Fibroblast of skin of left biceps (primary cell): ENCODE data around the gene ITPR3.
A peak's percentile ranks its signal among the peaks of the same experiment; 100 is the strongest.

Experiments used
- DNase-seq, 2 experiments: peaks; one replicate each; pipeline ENCODE4 v3.0.0-alpha.2; 2013; ENCODE audit warnings: low read depth in 2 of 2

Gene ITPR3

GRCh38 chr6:33670086-33670660 is 49.1 kb downstream of the ITPR3 start:
- no peak for DNase-seq

- no peak for DNase-seq
These were observed 50.0 kb downstream of the ITPR3 start for GRCh38 chr6:33670971-33671743.

- no peak for DNase-seq
These were observed 50.6 kb downstream of the ITPR3 start for GRCh38 chr6:33671744-33672072.

- peak; percentile 73 for DNase-seq
These were observed 51.7 kb downstream of the ITPR3 start for GRCh38 chr6:33672808-33673207.

DNA sequence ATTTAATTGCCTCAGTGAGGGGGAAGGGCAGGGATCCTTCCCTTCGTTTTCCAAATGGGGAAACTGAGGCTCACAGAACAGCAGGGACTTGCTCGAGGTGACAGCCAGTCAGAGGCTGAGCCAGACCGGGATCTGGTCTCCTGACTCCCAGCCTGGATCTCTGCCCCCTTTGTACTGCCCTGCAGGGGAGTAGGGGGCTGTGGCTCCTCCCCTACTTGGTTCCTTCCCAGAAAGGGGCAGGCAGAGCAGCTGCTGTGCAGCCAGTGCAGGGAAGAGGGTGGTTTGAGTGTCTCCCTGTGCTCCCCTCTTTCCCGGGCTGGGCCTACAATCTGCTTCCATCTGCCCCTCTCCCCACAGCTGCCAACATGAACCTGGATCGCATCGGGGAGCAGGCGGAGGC is 52.7 kb downstream of the ITPR3 start:
- DNase-seq = no peak

DNA sequence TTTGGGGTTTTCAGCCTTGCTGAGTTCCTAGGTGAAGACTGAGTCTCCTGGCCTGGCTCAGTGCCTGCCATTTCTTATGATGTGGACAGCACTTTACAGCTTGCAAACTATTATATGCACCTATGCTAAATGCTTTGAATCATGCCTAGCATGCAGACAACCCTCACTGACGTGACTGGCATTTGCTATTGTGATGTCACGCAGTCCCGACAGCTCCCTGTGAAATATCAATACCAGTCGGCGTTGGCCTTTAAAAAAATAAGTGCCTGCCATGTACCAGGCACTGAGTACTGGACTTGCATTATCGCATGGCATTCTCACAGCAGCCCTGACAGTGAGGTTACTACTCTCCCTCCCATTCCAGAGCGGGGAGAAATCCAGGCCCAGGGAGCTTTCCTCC is 54.8 kb downstream of the ITPR3 start:
- DNase-seq = no peak

GRCh38 chr6:33676416-33677142 is 55.5 kb downstream of the ITPR3 start:
- no peak for DNase-seq

DNA sequence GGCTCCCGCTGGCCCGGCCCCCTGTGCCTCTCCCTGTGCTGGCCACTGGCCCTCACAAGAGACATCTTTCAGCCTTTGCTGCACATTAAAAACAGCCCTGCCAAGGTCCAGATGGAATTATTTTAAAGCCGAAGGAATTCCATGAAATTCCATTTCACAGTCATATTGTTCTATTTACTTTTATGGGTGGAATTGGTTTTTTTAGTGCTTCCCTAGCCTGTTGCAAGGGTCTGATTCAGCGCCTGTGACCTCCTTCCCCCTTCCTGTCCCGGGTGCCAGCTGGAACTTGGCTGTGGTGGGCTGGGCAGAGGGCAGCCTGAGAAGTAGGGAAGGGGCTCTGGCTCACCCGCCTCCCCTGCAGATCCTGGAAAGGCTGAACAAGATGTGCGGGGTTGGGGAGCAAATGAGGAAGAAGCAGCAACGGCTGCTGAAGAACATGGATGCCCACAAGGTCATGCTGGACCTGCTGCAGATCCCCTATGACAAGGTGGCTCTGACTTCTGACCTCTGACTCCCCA is 56.1 kb downstream of the ITPR3 start:
- peak; percentile 30 to 40 for DNase-seq

GRCh38 chr6:33677689-33678088 is 56.6 kb downstream of the ITPR3 start:
- no peak for DNase-seq

GRCh38 chr6:33678233-33678931 is 57.3 kb downstream of the ITPR3 start:
- DNase-seq = no peak

GRCh38 chr6:33678932-33679490 is 57.9 kb downstream of the ITPR3 start:
- no peak for DNase-seq

- no peak for DNase-seq
These were observed 58.6 kb downstream of the ITPR3 start for GRCh38 chr6:33679761-33680160.

DNA sequence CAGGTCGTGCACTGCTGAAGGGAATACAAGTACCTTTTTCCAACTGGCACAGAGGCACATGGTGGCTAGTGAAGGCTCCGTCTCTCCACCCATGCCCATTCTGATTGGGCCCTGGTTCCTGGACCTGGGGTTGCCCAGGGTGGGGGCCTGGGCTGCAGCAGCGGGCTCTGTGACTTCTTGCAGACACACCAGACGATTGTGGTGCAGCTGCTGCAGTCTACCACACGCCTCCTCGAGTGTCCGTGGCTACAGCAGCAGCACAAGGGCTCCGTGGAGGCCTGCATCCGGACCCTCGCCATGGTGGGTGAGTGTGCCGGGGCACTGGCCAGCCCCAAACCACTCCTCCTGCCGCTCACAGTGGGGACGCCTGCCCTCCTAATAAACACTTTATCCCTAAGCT is 61.2 kb downstream of the ITPR3 start:
- DNase-seq = no peak

DNA sequence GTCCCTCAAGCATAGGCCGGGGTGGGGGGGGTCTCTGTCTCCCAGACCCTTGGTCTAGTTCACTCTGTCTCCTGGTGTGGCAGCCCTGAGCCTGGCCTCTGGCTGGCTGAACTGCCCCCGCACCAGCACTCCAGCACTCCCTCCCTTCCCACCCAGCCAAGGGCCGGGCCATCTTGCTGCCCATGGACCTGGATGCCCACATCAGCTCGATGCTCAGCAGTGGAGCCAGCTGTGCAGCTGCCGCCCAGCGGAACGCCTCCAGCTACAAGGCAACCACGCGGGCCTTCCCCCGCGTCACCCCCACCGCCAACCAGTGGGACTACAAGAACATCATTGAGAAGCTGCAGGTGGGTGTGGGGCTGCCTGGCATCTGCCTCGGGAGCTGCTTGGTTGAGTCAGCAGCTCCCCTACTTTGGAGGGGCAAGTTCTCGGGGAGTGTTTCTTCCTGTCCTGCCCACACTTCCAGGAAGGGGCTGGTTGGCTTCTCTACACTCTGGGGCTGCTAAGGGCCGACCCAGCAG is 62.0 kb downstream of the ITPR3 start:
- no peak for DNase-seq

GRCh38 chr6:33683576-33684427 is 62.7 kb downstream of the ITPR3 start:
- no peak for DNase-seq

DNA sequence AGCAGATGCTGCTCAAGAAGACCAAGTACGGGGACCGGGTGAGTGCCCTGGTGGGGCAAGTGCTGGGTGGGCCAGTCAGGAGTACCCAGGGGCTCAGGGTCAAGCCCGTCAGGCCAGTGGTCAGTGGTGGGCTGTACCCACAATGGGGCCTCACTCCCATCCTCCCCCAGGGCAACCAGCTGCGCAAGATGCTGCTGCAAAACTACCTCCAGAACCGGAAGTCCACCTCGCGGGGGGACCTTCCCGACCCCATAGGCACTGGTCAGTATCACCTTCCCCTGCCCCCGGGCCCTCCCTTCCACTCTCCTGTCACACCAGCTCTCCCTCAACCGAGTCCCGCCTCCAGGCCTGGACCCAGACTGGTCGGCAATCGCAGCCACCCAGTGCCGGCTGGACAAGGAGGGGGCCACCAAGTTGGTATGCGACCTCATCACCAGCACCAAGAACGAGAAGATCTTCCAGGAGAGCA is 63.3 kb downstream of the ITPR3 start:
- no peak for DNase-seq

DNA sequence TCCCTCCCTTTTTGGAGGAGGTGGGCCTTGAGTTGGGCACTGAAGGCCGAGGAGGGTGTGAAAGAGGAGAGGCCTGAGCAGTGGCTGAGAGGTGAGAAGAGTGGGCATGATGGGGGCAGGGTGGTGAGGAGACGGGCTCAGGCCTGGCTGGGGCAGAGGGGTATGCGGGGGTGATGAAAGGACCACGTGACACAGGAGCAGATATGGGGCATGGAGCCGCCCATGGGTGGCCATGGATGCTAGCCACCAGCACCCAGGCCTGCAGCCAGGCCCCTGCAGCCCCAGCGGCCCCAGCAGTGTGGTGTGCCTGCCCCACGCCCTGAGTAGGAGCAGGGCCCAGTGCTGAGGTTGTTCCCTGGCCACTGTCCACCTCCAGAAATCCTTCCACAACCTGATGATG is 63.9 kb downstream of the ITPR3 start:
- no peak for DNase-seq

GRCh38 chr6:33685411-33686224 is 64.5 kb downstream of the ITPR3 start:
- no peak for DNase-seq

GRCh38 chr6:33686225-33686924 is 65.3 kb downstream of the ITPR3 start:
- no peak for DNase-seq
